Fibroblast of lung (primary cell): Measurements from ENCODE around the gene TIFAB. TPM values are rescaled to one million over a fixed set of nuclear protein-coding genes. Genes with fewer than 3 reads are reported as not detected.
A peak's percentile ranks its signal among the peaks of the same experiment; 100 is the strongest.

Source experiments
- DNase-seq, 2 donors: peaks; one replicate each; pipeline versions ENCODE4 v3.0.0 to v3.0.0-alpha.2; 2010; ENCODE audit warnings: low read depth in 2 of 2
- H2AFZ ChIP-seq: 2 replicates; pipeline ENCODE4 v1.5.1; 2012; ENCODE audit warnings: low read length, control low read depth, inconsistent platforms
- H3K27ac ChIP-seq: 2 replicates; pipeline ENCODE4 v1.5.1; 2011; ENCODE audit warnings: low read length, control low read depth; ENCODE audit not compliant: insufficient read depth
- H3K27me3 ChIP-seq: 2 replicates; pipeline ENCODE4 v1.5.1; 2011; ENCODE audit warnings: mild to moderate bottlenecking, low read length; ENCODE audit not compliant: control insufficient read depth, insufficient read depth
- H3K36me3 ChIP-seq: 2 replicates; pipeline ENCODE4 v1.5.1; 2011; ENCODE audit warnings: low read length; ENCODE audit not compliant: control insufficient read depth, insufficient read depth
- H3K4me1 ChIP-seq: 2 replicates; pipeline ENCODE4 v1.5.1; 2011; ENCODE audit warnings: low read length; ENCODE audit not compliant: control insufficient read depth, insufficient read depth; ENCODE audit errors: extremely low read depth
- H3K4me2 ChIP-seq: 2 replicates; pipeline ENCODE4 v1.5.1; 2011; ENCODE audit warnings: low read length, control low read depth; ENCODE audit not compliant: insufficient read depth; ENCODE audit errors: extremely low read depth
- H3K4me3 ChIP-seq, 4 experiments: fragments of 200-600 bp in 1 of 4; sonication (generic) in 1 of 4; replicated peaks in 1 of 4; 2 replicates each; pipeline ENCODE4 v1.5.1; 2011 to 2016; ENCODE audit warnings: low read length in 4 of 4, low read depth in 3 of 4, mild to moderate bottlenecking in 3 of 4, control low read depth in 2 of 4, inconsistent platforms in 1 of 4, mixed read lengths in 1 of 4; ENCODE audit not compliant: insufficient read depth in 1 of 4; ENCODE audit errors: control extremely low read depth in 1 of 4
- H3K79me2 ChIP-seq: 2 replicates; pipeline ENCODE4 v1.5.1; 2012; ENCODE audit warnings: mild to moderate bottlenecking, low read length, inconsistent platforms; ENCODE audit not compliant: control insufficient read depth, insufficient read depth
- H3K9ac ChIP-seq: 2 replicates; pipeline ENCODE4 v1.5.1; 2011; ENCODE audit warnings: mild to moderate bottlenecking, low read length, control low read depth; ENCODE audit not compliant: insufficient read depth
- H3K9me3 ChIP-seq: 2 replicates; pipeline ENCODE4 v1.5.1; 2012; ENCODE audit warnings: low read depth, low read length; ENCODE audit not compliant: control insufficient read depth, insufficient read depth
- H4K20me1 ChIP-seq: 2 replicates; pipeline ENCODE4 v1.5.1; 2011; ENCODE audit warnings: low read length; ENCODE audit not compliant: control insufficient read depth, insufficient read depth; ENCODE audit errors: extremely low read depth
- EZH2 ChIP-seq: IDR thresholded peaks from 2 replicates; pipeline ENCODE4 v1.5.1; 2012; ENCODE audit warnings: low read length, control low read depth, mild to moderate bottlenecking; ENCODE audit errors: missing control alignments
- polyA plus RNA-seq, 2 donors: library from polyadenylated mRNA; depleted of rRNA in 1 of 2; stranded (reverse) in 1 of 2; unstranded in 1 of 2; fragments of >200 nt; gene quantifications; 2 replicates each; pipeline ENCODE4 v1.2.1, GENCODE V29; 2011 to 2012; ENCODE audit warnings: missing spikeins in 1 of 2
- total RNA-seq: library from RNA; depleted of rRNA; stranded (reverse); fragments of >200 nt; gene quantifications from 2 replicates; pipeline ENCODE4 v1.2.1, GENCODE V29; 2014
- TF ChIP-seq, protein P1 (sequence below), 2 donors: IDR thresholded peaks in 1 of 2; conservative IDR thresholded peaks in 1 of 2; 1 replicate in 1 of 2; 2 replicates in 1 of 2; pipeline ENCODE4 v1.5.1; 2011 to 2012; ENCODE audit warnings: low read length in 2 of 2, control low read depth in 1 of 2, inconsistent platforms in 1 of 2, low read depth in 1 of 2, mild to moderate bottlenecking in 1 of 2

Gene TIFAB
- total and polyA plus RNA-seq, 2 donors (not counting 1 experiment from before 2014, with no cell fraction given) = not detected

DNA sequence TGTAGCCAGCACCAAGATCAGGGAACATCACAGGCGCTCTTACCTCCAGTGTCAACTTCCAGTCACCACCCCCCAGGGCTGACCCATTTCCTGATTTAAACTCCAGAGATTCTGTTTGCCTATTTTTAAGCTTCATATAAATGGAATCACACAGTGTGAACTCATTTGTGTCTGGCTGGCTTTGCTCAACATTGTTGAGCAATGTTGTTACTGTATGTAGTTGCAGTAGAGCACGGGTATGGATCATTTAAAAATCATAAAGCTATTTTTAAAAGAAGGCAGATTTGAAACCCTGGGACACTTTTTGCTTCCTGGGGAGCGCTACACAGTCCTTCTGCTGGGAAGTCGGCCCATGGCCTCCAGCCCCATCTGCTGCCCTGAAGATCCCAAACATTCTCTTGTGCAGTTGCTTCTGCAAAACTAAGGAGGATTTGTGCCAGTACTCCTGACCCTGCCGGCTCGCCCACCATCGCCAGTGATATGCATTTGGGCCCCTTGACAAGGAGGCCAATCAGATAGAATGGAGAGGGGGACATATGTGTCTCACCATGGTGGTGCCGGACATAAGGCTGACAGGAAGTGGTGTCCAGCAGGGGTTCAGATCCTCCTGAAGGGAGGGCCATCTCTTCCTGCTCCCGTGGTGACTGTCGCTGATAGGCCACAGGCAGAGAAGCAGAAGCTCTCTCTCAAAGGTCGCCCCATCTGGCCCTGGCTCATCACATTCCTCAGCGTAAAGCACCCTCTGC lies 18.3 kb downstream of the TIFAB start:
- H4K20me1 ChIP-seq = no peaks in the 10 kb centered on the region
- peaks cover 22% of the 10 kb centered on the region for H3K4me1 ChIP-seq
- H2AFZ ChIP-seq = no peak overlapping the region
- TF ChIP-seq, protein P1, sequence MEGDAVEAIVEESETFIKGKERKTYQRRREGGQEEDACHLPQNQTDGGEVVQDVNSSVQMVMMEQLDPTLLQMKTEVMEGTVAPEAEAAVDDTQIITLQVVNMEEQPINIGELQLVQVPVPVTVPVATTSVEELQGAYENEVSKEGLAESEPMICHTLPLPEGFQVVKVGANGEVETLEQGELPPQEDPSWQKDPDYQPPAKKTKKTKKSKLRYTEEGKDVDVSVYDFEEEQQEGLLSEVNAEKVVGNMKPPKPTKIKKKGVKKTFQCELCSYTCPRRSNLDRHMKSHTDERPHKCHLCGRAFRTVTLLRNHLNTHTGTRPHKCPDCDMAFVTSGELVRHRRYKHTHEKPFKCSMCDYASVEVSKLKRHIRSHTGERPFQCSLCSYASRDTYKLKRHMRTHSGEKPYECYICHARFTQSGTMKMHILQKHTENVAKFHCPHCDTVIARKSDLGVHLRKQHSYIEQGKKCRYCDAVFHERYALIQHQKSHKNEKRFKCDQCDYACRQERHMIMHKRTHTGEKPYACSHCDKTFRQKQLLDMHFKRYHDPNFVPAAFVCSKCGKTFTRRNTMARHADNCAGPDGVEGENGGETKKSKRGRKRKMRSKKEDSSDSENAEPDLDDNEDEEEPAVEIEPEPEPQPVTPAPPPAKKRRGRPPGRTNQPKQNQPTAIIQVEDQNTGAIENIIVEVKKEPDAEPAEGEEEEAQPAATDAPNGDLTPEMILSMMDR (conservative IDR thresholded peaks at IDR 0.05 in 1 of 2, IDR thresholded peaks at IDR 0.05 in 1 of 2; ENCODE audit: low read depth in 1 of 2, low read length in 2 of 2) = no peak
- TF ChIP-seq EZH2 = no peak
- H3K27me3 ChIP-seq = no peaks in the 10 kb centered on the region
- H3K79me2 ChIP-seq = no peaks in the 10 kb centered on the region
- H3K4me3 ChIP-seq = no peak overlapping the region
- no peaks in the 10 kb centered on the region for H3K36me3 ChIP-seq
- no peak overlapping the region for H3K9ac ChIP-seq
- DNase-seq = peak in 1 of 2 donors; percentile 56
- H3K4me2 ChIP-seq = peak overlapping the region; percentile 45
- no peaks in the 10 kb centered on the region for H3K9me3 ChIP-seq
- no peak overlapping the region for H3K27ac ChIP-seq

DNA sequence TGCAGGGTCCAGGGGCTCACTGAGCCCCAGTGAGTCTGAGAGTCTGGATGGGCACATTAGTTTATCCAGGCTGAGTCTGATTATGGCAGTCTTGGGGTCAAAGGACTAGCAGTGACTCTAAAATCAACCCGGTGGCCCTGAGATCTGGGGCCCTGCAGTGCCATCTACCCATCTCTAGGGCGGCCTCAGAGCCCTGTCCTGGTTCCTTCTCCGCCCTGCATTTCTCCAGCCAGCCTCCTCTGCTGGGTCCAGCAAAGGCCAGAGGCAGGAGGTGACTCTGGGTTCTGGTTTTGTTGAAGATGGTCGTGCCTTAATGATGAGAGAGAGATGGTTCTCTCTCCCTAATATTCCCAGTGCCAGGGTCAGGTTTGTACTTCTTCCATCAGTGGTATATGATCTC lies 20.0 kb downstream of the TIFAB start:
- H3K4me3 ChIP-seq = no peak overlapping the region
- no peak overlapping the region for H2AFZ ChIP-seq
- H3K27ac ChIP-seq = no peak overlapping the region
- H3K9ac ChIP-seq = no peak overlapping the region
- no peaks in the 10 kb centered on the region for H4K20me1 ChIP-seq
- H3K9me3 ChIP-seq = no peaks in the 10 kb centered on the region
- H3K79me2 ChIP-seq = no peaks in the 10 kb centered on the region
- no peaks in the 10 kb centered on the region for H3K36me3 ChIP-seq
- TF ChIP-seq, protein P1 (conservative IDR thresholded peaks at IDR 0.05 in 1 of 2, IDR thresholded peaks at IDR 0.05 in 1 of 2; ENCODE audit: low read depth in 1 of 2, low read length in 2 of 2) = no peak
- TF ChIP-seq EZH2 = no peak
- DNase-seq = no peak
- H3K4me2 ChIP-seq = no peak overlapping the region
- H3K27me3 ChIP-seq = no peaks in the 10 kb centered on the region
- H3K4me1 ChIP-seq = peaks cover 13% of the 10 kb centered on the region

DNA sequence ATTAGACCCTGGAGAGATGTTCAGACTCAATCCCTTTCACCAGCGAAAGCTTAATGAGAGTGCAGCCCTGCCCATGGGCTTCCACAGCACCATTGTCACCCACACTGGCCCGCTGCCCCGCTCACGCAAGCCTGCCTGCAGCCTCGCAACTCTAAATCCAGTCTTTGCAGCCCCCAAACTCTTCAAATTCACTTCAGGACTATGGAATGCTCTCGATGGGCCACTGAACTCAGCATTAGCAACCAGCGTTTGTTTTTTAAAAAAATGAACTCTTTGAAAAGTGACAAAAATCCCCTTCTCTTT lies 22.1 kb downstream of the TIFAB start:
- Histone ChIP-seq H3K4me3 (no peak overlapping the region), H3K4me2 (no peak overlapping the region), H3K4me1 (peaks cover 13% of the 10 kb centered on the region), H3K36me3 (no peaks in the 10 kb centered on the region), H3K27me3 (no peaks in the 10 kb centered on the region), H2AFZ (no peak overlapping the region), H4K20me1 (no peaks in the 10 kb centered on the region), H3K9me3 (no peaks in the 10 kb centered on the region), H3K79me2 (no peaks in the 10 kb centered on the region), H3K9ac (no peak overlapping the region), H3K27ac (no peak overlapping the region)
- no peak for TF ChIP-seq EZH2
- TF ChIP-seq, protein P1 (conservative IDR thresholded peaks at IDR 0.05 in 1 of 2, IDR thresholded peaks at IDR 0.05 in 1 of 2; ENCODE audit: low read depth in 1 of 2, low read length in 2 of 2) = no peak
- DNase-seq = no peak
